ENCODE measurements around the gene MRTFB.

Gene MRTFB

DNA sequence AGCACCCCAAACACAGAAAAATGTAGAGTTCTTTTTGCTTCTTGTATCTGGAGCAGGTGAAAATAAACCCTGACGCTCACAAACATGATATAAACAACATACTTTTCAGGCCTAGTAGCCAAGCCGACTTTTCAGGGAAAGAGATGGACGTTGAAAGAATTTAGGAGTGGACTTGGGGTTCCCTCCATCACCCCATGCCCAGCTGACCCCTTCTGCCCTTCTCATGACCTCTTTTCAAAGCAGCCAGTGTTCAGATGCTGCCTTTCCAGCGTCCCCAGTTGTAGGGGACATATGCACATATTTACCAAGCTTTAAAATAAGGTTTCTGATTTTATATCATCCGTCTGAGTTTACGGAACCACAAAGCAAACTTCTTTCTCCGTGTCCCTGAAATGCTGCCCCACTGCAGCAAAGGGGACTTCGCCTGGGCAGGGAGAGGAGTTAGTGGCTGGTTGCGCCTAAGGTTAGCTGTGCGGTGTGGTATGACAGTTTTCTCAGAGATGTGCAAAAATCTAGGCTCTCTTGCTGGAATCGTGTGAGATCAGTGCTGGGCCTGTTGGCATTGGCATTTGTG, 235.5 kb downstream of the MRTFB start:
- no peak for TF ChIP-seq MYC (IDR thresholded peaks at IDR 0.05; ENCODE audit: low read depth, low read length)
- TF ChIP-seq, protein P1, sequence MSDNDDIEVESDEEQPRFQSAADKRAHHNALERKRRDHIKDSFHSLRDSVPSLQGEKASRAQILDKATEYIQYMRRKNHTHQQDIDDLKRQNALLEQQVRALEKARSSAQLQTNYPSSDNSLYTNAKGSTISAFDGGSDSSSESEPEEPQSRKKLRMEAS (IDR thresholded peaks at IDR 0.05; ENCODE audit: low read depth, low read length) = no peak
- TF ChIP-seq, protein P2, sequence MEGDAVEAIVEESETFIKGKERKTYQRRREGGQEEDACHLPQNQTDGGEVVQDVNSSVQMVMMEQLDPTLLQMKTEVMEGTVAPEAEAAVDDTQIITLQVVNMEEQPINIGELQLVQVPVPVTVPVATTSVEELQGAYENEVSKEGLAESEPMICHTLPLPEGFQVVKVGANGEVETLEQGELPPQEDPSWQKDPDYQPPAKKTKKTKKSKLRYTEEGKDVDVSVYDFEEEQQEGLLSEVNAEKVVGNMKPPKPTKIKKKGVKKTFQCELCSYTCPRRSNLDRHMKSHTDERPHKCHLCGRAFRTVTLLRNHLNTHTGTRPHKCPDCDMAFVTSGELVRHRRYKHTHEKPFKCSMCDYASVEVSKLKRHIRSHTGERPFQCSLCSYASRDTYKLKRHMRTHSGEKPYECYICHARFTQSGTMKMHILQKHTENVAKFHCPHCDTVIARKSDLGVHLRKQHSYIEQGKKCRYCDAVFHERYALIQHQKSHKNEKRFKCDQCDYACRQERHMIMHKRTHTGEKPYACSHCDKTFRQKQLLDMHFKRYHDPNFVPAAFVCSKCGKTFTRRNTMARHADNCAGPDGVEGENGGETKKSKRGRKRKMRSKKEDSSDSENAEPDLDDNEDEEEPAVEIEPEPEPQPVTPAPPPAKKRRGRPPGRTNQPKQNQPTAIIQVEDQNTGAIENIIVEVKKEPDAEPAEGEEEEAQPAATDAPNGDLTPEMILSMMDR (IDR thresholded peaks at IDR 0.05; ENCODE audit: low read depth, low read length) = no peak
- no peak for TF ChIP-seq POLR2A (IDR thresholded peaks at IDR 0.05; ENCODE audit: extremely low read depth, insufficient read length)
- DNase-seq (ENCODE audit: low read depth) = no peak
- no peak overlapping the region for H3K4me3 ChIP-seq (ENCODE audit: low read depth, low read length)

DNA sequence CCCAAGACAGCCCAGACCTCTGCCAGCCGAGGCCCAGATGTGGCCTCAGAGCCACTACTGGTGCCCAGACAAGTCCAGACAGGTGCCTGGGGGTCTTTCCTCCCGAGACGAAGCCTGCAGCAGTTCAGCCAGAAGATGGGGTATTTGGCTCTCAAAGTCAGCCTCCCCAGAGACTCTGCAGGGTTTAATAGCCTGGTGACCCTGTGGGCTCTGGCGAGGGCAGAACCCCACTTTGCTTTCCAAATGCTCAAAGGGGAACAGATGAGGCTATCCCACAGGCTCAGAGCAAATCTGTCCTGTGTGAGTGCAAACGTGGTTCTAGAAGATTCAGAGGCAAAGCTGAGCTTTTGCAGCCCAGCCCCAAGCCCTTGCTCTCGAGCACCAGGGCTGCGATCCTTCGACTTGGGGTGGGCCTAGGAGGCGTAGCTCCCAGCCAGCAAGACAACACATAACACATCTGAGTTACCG, 236.0 kb downstream of the MRTFB start:
- no peak overlapping the region for H3K4me3 ChIP-seq (ENCODE audit: low read depth, low read length)
- TF ChIP-seq, protein P1 (IDR thresholded peaks at IDR 0.05; ENCODE audit: low read depth, low read length) = no peak
- TF ChIP-seq, protein P2 (IDR thresholded peaks at IDR 0.05; ENCODE audit: low read depth, low read length) = no peak
- TF ChIP-seq MYC (IDR thresholded peaks at IDR 0.05; ENCODE audit: low read depth, low read length) (no peak), POLR2A (IDR thresholded peaks at IDR 0.05; ENCODE audit: extremely low read depth, insufficient read length) (no peak)
- DNase-seq (ENCODE audit: low read depth) = no peak

DNA sequence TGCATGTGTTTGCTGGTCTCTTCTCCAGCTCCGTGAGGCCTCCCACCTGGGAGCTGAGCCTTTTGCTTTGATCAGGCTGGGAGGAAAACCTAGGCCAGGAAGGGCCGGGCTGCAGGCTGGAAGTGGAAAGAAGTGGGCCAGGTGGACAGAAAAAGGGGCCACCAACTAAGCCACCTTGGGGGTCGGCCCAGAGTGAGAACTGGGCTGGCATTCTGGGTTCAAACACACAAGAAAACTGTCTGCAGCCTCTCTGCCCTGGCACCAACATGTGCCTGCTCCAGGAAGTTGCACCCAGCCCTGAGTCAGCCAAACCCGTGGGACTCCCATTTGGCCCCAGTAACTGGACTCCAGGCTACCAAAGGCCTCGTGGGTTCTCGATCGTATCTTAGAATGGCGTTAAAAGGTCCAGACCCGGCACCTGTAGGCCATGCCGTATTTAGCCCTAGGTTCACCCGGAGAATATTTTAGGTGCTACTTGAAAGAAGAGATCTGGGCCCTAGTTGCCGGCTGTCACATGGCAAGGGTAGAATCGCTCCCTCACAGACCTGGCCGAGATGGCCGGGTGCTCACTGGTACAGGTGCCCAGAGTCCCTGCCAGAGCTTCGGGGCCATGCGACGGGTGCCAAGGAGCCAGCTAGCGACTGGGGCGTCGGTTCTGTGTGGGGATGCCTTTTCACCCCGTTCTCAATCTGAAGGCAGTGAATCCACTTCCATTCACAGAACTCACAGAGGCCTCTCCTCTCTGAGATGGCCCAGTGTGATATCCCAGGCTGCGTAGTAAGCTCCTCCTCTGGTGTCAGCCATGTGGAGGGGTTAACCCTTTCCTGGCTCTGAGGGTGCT, 236.6 kb downstream of the MRTFB start:
- DNase-seq (ENCODE audit: low read depth) = peak; percentile 22
- TF ChIP-seq, protein P1 (IDR thresholded peaks at IDR 0.05; ENCODE audit: low read depth, low read length) = no peak
- TF ChIP-seq POLR2A (IDR thresholded peaks at IDR 0.05; ENCODE audit: extremely low read depth, insufficient read length) = no peak
- no peak for TF ChIP-seq MYC (IDR thresholded peaks at IDR 0.05; ENCODE audit: low read depth, low read length)
- TF ChIP-seq, protein P2 (IDR thresholded peaks at IDR 0.05; ENCODE audit: low read depth, low read length) = no peak
- H3K4me3 ChIP-seq (ENCODE audit: low read depth, low read length) = no peak overlapping the region

DNA sequence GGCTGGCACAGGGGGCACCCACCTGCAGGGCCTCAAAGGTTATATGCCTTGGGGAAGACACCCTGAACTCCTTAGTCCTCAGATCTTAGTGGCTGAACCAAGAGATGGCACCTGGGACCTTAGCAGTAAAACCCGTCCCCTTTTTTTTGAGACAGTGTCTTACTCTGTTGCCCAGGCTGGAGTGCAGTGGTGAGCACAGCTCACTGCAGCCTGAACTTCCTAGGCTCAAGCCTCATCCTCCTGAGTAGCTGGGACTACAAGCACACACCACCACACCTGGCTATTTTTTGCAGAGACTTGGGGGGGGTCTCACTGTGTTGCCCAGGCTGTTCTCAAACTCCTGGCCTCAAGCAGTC, 237.2 kb downstream of the MRTFB start:
- DNase-seq (ENCODE audit: low read depth) = no peak
- no peak overlapping the region for H3K4me3 ChIP-seq (ENCODE audit: low read depth, low read length)
- TF ChIP-seq POLR2A (IDR thresholded peaks at IDR 0.05; ENCODE audit: extremely low read depth, insufficient read length) (no peak), MYC (IDR thresholded peaks at IDR 0.05; ENCODE audit: low read depth, low read length) (no peak)
- TF ChIP-seq, protein P2 (IDR thresholded peaks at IDR 0.05; ENCODE audit: low read depth, low read length) = no peak
- TF ChIP-seq, protein P1 (IDR thresholded peaks at IDR 0.05; ENCODE audit: low read depth, low read length) = no peak

DNA sequence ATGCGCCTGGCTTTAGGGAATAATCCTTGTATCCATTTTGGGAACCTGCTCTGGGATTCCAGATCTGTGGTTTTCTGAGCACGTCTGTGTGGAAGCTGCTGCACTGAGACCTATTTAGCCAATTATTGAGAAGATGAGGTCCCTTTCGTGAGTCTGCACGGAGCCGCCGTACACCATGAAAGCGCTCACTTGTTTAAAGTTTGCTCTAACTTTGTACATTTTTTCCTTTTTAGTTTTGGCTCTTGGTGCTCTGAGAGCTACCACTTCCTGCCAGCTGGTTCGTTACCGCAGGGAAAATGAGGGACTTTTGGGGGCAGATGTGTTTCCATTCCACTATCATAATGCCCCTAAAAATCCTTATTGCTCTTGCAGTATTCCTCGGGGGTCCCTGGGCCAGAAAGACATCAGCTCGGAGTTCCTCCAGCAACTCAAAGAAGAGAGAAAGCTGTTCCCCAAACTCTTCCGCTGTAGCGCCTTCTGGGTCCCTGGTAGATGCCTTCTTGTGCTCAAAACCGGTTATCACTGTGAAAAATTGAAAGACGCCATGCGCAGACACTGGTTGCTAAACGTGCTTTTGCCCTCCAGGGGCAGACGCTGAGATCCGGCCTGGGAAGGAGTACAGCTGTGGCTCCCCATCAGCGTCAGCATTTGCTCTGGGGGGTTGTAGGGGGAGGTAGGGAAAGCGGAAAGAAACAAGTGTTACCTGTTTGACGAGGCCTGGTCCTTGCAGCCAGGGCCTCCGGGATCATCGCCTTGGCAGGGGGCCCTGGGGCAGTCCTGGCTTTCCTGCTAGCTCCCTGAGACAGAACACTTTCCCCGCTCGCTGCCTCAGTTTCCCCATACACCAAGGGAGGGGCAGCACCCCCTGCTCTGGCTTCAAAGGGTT, 238.1 kb downstream of the MRTFB start:
- no peak overlapping the region for H3K4me3 ChIP-seq (ENCODE audit: low read depth, low read length)
- TF ChIP-seq, protein P1 (IDR thresholded peaks at IDR 0.05; ENCODE audit: low read depth, low read length) = no peak
- TF ChIP-seq, protein P2 (IDR thresholded peaks at IDR 0.05; ENCODE audit: low read depth, low read length) = no peak
- TF ChIP-seq MYC (IDR thresholded peaks at IDR 0.05; ENCODE audit: low read depth, low read length) = no peak
- TF ChIP-seq POLR2A (IDR thresholded peaks at IDR 0.05; ENCODE audit: extremely low read depth, insufficient read length) = no peak
- DNase-seq (ENCODE audit: low read depth) = peak; percentile 60

All from NB4 (cell line).